ENCODE measurements around the gene PNMA6E. TPM values are rescaled to one million over a fixed set of nuclear protein-coding genes. Genes with fewer than 3 reads are reported as not detected.

Gene PNMA6E
- total and polyA plus RNA-seq, 9 of the 15 experiments (the other 6 are each of a cell fraction or from before 2014, with no cell fraction given) = 0.03 TPM; not detected in 8

GRCh38 chrX:153381684-153382532 lies 19.2 kb downstream of the PNMA6E start (continued):
- TF ChIP-seq STAT6 (CRISPR knock-in tag; IDR thresholded peaks at IDR 0.05) = no peak
- no peak for TF ChIP-seq POLR2AphosphoS2 (IDR thresholded peaks at IDR 0.05; ENCODE audit: low read length)
- TF ChIP-seq ZBTB49 (CRISPR knock-in tag; IDR thresholded peaks at IDR 0.05; ENCODE audit: borderline replicate concordance) = no peak
- no peak for TF ChIP-seq ZNF695 (CRISPR knock-in tag; IDR thresholded peaks at IDR 0.05)
- no peak for TF ChIP-seq PBX2 (CRISPR knock-in tag; IDR thresholded peaks at IDR 0.05; ENCODE audit: low read depth)
- no peak for TF ChIP-seq PBX2 (tag; conservative IDR thresholded peaks at IDR 0.05; ENCODE audit: low read depth)
- TF ChIP-seq RNF2 (IDR thresholded peaks at IDR 0.05) = 0 out of 2 replicates have a peak, but pooled peaks have one; percentile 27
- TF ChIP-seq RAD21 (CRISPR knock-in tag; conservative IDR thresholded peaks at IDR 0.05 in 1 of 2, IDR thresholded peaks at IDR 0.05 in 1 of 2) = peak; percentile 63 to 64
- TF ChIP-seq NONO (IDR thresholded peaks at IDR 0.05; ENCODE audit: low read depth in 2 of 2, low read length in 1 of 2) = no peak
- TF ChIP-seq DDX20 (tag; IDR thresholded peaks at IDR 0.05; ENCODE audit: low read depth) = no peak
- TF ChIP-seq NRF1 (conservative IDR thresholded peaks at IDR 0.05 in 1 of 2, IDR thresholded peaks at IDR 0.05 in 1 of 2) = peak in 1 of 2 experiments; percentile 47; a peak in 1 of 4 replicates
- no peak for TF ChIP-seq ZNF780A (CRISPR knock-in tag; IDR thresholded peaks at IDR 0.05)
- no peak for TF ChIP-seq ZNF41 (CRISPR knock-in tag; conservative IDR thresholded peaks at IDR 0.05)
- peak in 1 of 2 experiments; percentile 22; a peak in 1 of 4 replicates for TF ChIP-seq ZNF639 (CRISPR knock-in tag; conservative IDR thresholded peaks at IDR 0.05 in 1 of 2, IDR thresholded peaks at IDR 0.05 in 1 of 2)
- TF ChIP-seq THRAP3 (IDR thresholded peaks at IDR 0.05; ENCODE audit: borderline replicate concordance) = no peak
- peak; percentile 60 for TF ChIP-seq RBBP5 (IDR thresholded peaks at IDR 0.05; ENCODE audit: borderline replicate concordance, insufficient read depth, low read length, poor library complexity, severe bottlenecking)

Data from K562 (cell line).